HEK293 (cell line): ENCODE measurements around the gene R3HDM2.

Experiments used
- CTCF ChIA-PET: fragments of 350-600 bp; formaldehyde crosslinking; extraction: SDS; loops from one replicate; lab custom pipeline; 2021; ENCODE audit warnings: antibody characterized with exemption; lab: Yijun Ruan, JAX
- POLR2A ChIA-PET: fragments of 300-600 bp; formaldehyde crosslinking; extraction: SDS; loops from one replicate; lab custom pipeline; 2020; ENCODE audit warnings: antibody characterized with exemption, inconsistent platforms; lab: Yijun Ruan, JAX
- H3K27ac ChIP-seq: fragments of 200-500 bp; sonication (Bioruptor generic); 2 replicates; pipeline ENCODE4 v1.5.1; 2014; ENCODE audit warnings: low read depth, low read length, control low read depth, inconsistent platforms; ENCODE audit errors: extremely low read depth
- H3K36me3 ChIP-seq, 2 experiments: fragments of 200-500 bp in 1 of 2; sonication (Bioruptor generic) in 1 of 2; 1 replicate in 1 of 2; 2 replicates in 1 of 2; pipeline ENCODE4 v1.5.1; 2014 to 2017; ENCODE audit warnings: inconsistent platforms in 2 of 2, low read length in 2 of 2; ENCODE audit not compliant: control insufficient read depth in 2 of 2, insufficient read depth in 1 of 2
- H3K4me1 ChIP-seq: fragments of 200-500 bp; sonication (Bioruptor generic); 2 replicates; pipeline ENCODE4 v1.5.1; 2014; ENCODE audit warnings: mild to moderate bottlenecking, low read length, inconsistent platforms; ENCODE audit not compliant: control insufficient read depth, insufficient read depth
- H3K4me3 ChIP-seq: 2 replicates; pipeline ENCODE4 v1.5.1; 2011; ENCODE audit warnings: low read depth, mild to moderate bottlenecking, control low read depth, low read length, moderate library complexity
- H3K9me3 ChIP-seq: fragments of 200-500 bp; sonication (Bioruptor generic); 2 replicates; pipeline ENCODE4 v1.5.1; 2014; ENCODE audit warnings: low read depth, low read length, inconsistent platforms; ENCODE audit not compliant: control insufficient read depth, insufficient read depth
- HOXC10 ChIP-seq: sonication (generic); formaldehyde crosslinking; IDR thresholded peaks from 2 replicates; pipeline ENCODE4 v1.8.1; 2023; ENCODE audit warnings: mild to moderate bottlenecking, missing genetic modification reagents
- KLF8 ChIP-seq: fragments of 450-650 bp; formaldehyde crosslinking; IDR thresholded peaks from 2 replicates; pipeline ENCODE4 v1.5.1; 2016; ENCODE audit warnings: missing biosample characterization, missing genetic modification characterization
- PRDM2 ChIP-seq: fragments of 450-650 bp; formaldehyde crosslinking; IDR thresholded peaks from 2 replicates; pipeline ENCODE4 v1.5.1; 2016; ENCODE audit warnings: missing biosample characterization, missing genetic modification characterization, borderline replicate concordance
- ZBTB17 ChIP-seq: fragments of 450-650 bp; formaldehyde crosslinking; IDR thresholded peaks from 2 replicates; pipeline ENCODE4 v1.5.1; 2016; ENCODE audit warnings: missing biosample characterization, missing genetic modification characterization
- ZBTB20 ChIP-seq: fragments of 450-650 bp; formaldehyde crosslinking; IDR thresholded peaks from 2 replicates; pipeline ENCODE4 v1.5.1; 2016; ENCODE audit warnings: missing biosample characterization, missing genetic modification characterization
- ZBTB8A ChIP-seq: fragments of 450-650 bp; formaldehyde crosslinking; IDR thresholded peaks from 2 replicates; pipeline ENCODE4 v1.5.1; 2016; ENCODE audit warnings: missing biosample characterization, missing genetic modification characterization
- ZNF211 ChIP-seq: fragments of 450-650 bp; formaldehyde crosslinking; IDR thresholded peaks from 2 replicates; pipeline ENCODE4 v1.5.1; 2016; ENCODE audit warnings: low read depth, missing biosample characterization, missing genetic modification characterization
- ZNF221 ChIP-seq: fragments of 450-650 bp; formaldehyde crosslinking; IDR thresholded peaks from 2 replicates; pipeline ENCODE4 v1.5.1; 2017; ENCODE audit warnings: missing biosample characterization, missing genetic modification characterization, borderline replicate concordance
- ZNF366 ChIP-seq: fragments of 450-650 bp; formaldehyde crosslinking; conservative IDR thresholded peaks from 2 replicates; pipeline ENCODE4 v1.5.1; 2016; ENCODE audit warnings: missing biosample characterization, missing genetic modification characterization
- ZNF391 ChIP-seq: fragments of 450-650 bp; formaldehyde crosslinking; IDR thresholded peaks from 2 replicates; pipeline ENCODE4 v1.5.1; 2016; ENCODE audit warnings: low read depth, missing biosample characterization, missing genetic modification characterization, borderline replicate concordance
- ZNF621 ChIP-seq: fragments of 450-650 bp; formaldehyde crosslinking; IDR thresholded peaks from 2 replicates; pipeline ENCODE4 v1.5.1; 2017; ENCODE audit warnings: missing biosample characterization, missing genetic modification characterization
- ZXDB ChIP-seq: fragments of 450-650 bp; formaldehyde crosslinking; IDR thresholded peaks from 2 replicates; pipeline ENCODE4 v1.5.1; 2016; ENCODE audit warnings: missing biosample characterization, missing genetic modification characterization
- TF ChIP-seq, protein P1 (sequence below): fragments of 450-650 bp; formaldehyde crosslinking; IDR thresholded peaks from 2 replicates; pipeline ENCODE4 v1.5.1; 2016; ENCODE audit warnings: missing biosample characterization, missing genetic modification characterization
- TF ChIP-seq, protein P2 (sequence below): fragments of 450-650 bp; formaldehyde crosslinking; IDR thresholded peaks from 2 replicates; pipeline ENCODE4 v1.5.1; 2016; ENCODE audit warnings: missing biosample characterization, missing genetic modification characterization, borderline replicate concordance
- TF ChIP-seq, protein P3 (sequence below): fragments of 450-650 bp; formaldehyde crosslinking; IDR thresholded peaks from 2 replicates; pipeline ENCODE4 v1.5.1; 2016; ENCODE audit warnings: missing biosample characterization, missing genetic modification characterization, borderline replicate concordance
- TF ChIP-seq, protein P4 (sequence below): fragments of 450-650 bp; formaldehyde crosslinking; IDR thresholded peaks from 2 replicates; pipeline ENCODE4 v1.5.1; 2017; ENCODE audit warnings: missing biosample characterization, missing genetic modification characterization
- TF ChIP-seq, protein P5 (sequence below): fragments of 450-650 bp; formaldehyde crosslinking; IDR thresholded peaks from 2 replicates; pipeline ENCODE4 v1.5.1; 2016; ENCODE audit warnings: missing biosample characterization, missing genetic modification characterization

Gene R3HDM2

DNA sequence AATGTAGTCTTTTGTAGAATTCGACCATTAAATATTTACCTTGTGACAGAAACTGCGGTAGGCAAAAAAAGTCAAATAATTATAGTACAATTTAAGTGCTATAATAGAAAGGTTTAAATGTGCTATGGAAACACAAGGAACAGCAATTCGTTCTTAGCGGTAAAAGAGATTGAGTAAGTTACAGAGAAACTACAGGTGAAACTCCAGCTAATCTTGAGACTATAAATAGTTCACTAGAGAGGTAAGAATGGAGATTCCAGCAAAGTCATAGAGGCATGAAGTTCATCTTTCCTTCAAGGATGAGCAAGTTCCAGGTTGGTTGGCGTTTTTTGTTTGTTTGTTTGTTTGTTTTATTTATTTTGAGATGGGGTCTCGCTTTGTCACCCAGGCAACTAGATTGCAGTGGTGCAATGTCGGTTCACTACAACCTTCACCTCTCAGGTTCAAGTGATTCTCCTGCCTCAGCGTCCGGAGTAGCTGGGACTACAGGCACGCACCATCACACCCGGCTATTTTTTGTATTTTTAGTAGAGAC is 878 bp upstream of the R3HDM2 start (continued):
- TF ChIP-seq, protein P1, sequence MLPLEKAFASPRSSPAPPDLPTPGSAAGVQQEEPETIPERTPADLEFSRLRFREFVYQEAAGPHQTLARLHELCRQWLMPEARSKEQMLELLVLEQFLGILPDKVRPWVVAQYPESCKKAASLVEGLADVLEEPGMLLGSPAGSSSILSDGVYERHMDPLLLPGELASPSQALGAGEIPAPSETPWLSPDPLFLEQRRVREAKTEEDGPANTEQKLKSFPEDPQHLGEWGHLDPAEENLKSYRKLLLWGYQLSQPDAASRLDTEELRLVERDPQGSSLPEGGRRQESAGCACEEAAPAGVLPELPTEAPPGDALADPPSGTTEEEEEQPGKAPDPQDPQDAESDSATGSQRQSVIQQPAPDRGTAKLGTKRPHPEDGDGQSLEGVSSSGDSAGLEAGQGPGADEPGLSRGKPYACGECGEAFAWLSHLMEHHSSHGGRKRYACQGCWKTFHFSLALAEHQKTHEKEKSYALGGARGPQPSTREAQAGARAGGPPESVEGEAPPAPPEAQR: no peak
- TF ChIP-seq, protein P2, sequence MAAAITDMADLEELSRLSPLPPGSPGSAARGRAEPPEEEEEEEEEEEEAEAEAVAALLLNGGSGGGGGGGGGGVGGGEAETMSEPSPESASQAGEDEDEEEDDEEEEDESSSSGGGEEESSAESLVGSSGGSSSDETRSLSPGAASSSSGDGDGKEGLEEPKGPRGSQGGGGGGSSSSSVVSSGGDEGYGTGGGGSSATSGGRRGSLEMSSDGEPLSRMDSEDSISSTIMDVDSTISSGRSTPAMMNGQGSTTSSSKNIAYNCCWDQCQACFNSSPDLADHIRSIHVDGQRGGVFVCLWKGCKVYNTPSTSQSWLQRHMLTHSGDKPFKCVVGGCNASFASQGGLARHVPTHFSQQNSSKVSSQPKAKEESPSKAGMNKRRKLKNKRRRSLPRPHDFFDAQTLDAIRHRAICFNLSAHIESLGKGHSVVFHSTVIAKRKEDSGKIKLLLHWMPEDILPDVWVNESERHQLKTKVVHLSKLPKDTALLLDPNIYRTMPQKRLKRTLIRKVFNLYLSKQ (tag by site-specific recombination): no peak
- no peak for TF ChIP-seq ZNF221 (tag by site-specific recombination)
- TF ChIP-seq, protein P3, sequence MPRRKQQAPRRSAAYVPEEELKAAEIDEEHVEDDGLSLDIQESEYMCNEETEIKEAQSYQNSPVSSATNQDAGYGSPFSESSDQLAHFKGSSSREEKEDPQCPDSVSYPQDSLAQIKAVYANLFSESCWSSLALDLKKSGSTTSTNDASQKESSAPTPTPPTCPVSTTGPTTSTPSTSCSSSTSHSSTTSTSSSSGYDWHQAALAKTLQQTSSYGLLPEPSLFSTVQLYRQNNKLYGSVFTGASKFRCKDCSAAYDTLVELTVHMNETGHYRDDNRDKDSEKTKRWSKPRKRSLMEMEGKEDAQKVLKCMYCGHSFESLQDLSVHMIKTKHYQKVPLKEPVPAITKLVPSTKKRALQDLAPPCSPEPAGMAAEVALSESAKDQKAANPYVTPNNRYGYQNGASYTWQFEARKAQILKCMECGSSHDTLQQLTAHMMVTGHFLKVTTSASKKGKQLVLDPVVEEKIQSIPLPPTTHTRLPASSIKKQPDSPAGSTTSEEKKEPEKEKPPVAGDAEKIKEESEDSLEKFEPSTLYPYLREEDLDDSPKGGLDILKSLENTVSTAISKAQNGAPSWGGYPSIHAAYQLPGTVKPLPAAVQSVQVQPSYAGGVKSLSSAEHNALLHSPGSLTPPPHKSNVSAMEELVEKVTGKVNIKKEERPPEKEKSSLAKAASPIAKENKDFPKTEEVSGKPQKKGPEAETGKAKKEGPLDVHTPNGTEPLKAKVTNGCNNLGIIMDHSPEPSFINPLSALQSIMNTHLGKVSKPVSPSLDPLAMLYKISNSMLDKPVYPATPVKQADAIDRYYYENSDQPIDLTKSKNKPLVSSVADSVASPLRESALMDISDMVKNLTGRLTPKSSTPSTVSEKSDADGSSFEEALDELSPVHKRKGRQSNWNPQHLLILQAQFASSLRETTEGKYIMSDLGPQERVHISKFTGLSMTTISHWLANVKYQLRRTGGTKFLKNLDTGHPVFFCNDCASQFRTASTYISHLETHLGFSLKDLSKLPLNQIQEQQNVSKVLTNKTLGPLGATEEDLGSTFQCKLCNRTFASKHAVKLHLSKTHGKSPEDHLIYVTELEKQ (tag by site-specific recombination): no peak
- TF ChIP-seq, protein P4, sequence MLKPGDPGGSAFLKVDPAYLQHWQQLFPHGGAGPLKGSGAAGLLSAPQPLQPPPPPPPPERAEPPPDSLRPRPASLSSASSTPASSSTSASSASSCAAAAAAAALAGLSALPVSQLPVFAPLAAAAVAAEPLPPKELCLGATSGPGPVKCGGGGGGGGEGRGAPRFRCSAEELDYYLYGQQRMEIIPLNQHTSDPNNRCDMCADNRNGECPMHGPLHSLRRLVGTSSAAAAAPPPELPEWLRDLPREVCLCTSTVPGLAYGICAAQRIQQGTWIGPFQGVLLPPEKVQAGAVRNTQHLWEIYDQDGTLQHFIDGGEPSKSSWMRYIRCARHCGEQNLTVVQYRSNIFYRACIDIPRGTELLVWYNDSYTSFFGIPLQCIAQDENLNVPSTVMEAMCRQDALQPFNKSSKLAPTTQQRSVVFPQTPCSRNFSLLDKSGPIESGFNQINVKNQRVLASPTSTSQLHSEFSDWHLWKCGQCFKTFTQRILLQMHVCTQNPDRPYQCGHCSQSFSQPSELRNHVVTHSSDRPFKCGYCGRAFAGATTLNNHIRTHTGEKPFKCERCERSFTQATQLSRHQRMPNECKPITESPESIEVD (tag by site-specific recombination): no peak
- TF ChIP-seq ZNF621: no peak

DNA sequence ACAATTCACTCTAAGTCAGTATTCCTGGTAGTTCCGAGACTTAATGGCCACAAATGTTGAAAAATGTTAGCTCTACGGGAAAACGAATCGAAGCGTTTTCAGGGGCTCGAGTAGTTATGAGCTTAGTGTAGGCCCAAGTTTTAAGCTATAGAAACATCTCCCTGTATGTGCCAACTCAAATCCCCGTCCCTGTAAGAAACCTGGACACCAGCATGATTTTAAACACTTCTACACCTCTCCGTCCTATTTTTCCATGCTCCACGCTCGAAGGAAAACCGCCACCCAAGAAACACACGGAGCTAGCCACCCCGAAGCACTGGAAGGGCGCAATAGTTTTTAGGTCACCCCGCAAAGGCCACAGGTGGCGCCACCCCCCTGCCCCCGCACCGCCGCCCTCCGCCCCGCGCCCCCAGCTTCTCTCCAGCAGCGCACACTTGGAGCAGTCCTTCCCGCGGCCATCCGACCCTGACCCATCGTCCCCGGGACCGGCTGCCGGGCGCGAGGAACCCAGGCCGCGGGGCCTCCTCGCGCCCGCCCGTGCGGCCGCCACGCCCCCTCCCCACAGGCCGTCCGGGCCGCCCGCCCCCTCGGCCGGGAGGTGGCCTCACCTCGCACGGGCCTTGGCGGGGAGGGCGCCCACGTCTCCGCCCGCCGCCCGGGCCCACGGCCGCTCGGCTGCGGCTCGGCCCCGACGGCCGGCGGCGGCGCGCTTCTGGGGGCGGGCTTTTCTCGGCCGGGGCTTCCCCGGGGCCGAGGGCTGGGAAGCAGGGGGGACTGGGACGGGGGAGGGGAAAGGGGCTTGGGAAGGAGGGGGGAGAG is 522 bp downstream of the R3HDM2 start:
- Histone ChIP-seq H3K4me1 (no peaks in the 10 kb centered on the region; the same call in 1 of the 2 replicates), H3K36me3 (peaks cover 2 to 8% of the 10 kb centered on the region in 2 experiments; a peak in 2 of 3 replicates), H3K4me3 (peak overlapping the region; percentile 47), H3K27ac (peak overlapping the region; percentile 88), H3K9me3 (no peaks in the 10 kb centered on the region)
- POLR2A ChIA-PET: interaction anchor here (0.5 to 1.2 kb wide), 6 partner anchors 18 to 263 kb away, joined by 3 to 6 read pairs (median 4); partner anchors contain the start of gene SHMT2
- CTCF ChIA-PET: interaction anchor here (0.8 to 2.6 kb wide), 7 partner anchors 9 to 153 kb away, joined by 3 to 17 read pairs (median 4); partner anchors contain the start of genes GLI1 and INHBE
- TF ChIP-seq ZNF391 (0 out of 2 replicates have a peak, but pooled peaks have one; percentile 17), PRDM2 (tag by site-specific recombination) (no peak), ZBTB17 (tag by site-specific recombination) (peak; percentile 1; the same call in 1 of the 2 replicates), ZBTB8A (tag by site-specific recombination) (peak; percentile 29), ZXDB (0 out of 2 replicates have a peak, but pooled peaks have one; percentile 38), ZBTB20 (tag by site-specific recombination) (peak; percentile 22; the same call in 1 of the 2 replicates), KLF8 (tag by site-specific recombination) (0 out of 2 replicates have a peak, but pooled peaks have one; percentile 37), ZNF211 (tag by site-specific recombination) (no peak), ZNF366 (tag by site-specific recombination) (0 out of 2 replicates have a peak, but pooled peaks have one; percentile 16), HOXC10 (CRISPR knock-in tag) (peak; percentile 67; the same call in 1 of the 2 replicates)
- TF ChIP-seq, protein P5, sequence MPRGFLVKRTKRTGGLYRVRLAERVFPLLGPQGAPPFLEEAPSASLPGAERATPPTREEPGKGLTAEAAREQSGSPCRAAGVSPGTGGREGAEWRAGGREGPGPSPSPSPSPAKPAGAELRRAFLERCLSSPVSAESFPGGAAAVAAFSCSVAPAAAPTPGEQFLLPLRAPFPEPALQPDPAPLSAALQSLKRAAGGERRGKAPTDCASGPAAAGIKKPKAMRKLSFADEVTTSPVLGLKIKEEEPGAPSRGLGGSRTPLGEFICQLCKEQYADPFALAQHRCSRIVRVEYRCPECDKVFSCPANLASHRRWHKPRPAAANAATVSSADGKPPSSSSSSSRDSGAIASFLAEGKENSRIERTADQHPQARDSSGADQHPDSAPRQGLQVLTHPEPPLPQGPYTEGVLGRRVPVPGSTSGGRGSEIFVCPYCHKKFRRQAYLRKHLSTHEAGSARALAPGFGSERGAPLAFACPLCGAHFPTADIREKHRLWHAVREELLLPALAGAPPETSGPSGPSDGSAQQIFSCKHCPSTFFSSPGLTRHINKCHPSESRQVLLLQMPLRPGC (tag by site-specific recombination): 0 out of 2 replicates have a peak, but pooled peaks have one; percentile 7
